Tibial nerve (tissue), 4 donors: ENCODE data around the gene COL27A1.

ENCODE experiments used
- EP300 ChIP-seq, 2 donors: sonication (generic); formaldehyde crosslinking; IDR thresholded peaks; one replicate each; pipeline ENCODE4 v1.6.1; 2017; ENCODE audit warnings: antibody characterized with exemption in 2 of 2, mild to moderate bottlenecking in 1 of 2
- TF ChIP-seq, protein P1 (sequence below), 5 experiments: fragments of 200-600 bp in 3 of 5; fragments of 450-650 bp in 2 of 5; sonication (generic) in 3 of 5; IDR thresholded peaks; one replicate each; pipeline ENCODE4 v1.5.1; 2016 to 2019; ENCODE audit warnings: antibody characterized with exemption in 5 of 5, mild to moderate bottlenecking in 3 of 5, moderate library complexity in 2 of 5

- TF ChIP-seq, protein P1, sequence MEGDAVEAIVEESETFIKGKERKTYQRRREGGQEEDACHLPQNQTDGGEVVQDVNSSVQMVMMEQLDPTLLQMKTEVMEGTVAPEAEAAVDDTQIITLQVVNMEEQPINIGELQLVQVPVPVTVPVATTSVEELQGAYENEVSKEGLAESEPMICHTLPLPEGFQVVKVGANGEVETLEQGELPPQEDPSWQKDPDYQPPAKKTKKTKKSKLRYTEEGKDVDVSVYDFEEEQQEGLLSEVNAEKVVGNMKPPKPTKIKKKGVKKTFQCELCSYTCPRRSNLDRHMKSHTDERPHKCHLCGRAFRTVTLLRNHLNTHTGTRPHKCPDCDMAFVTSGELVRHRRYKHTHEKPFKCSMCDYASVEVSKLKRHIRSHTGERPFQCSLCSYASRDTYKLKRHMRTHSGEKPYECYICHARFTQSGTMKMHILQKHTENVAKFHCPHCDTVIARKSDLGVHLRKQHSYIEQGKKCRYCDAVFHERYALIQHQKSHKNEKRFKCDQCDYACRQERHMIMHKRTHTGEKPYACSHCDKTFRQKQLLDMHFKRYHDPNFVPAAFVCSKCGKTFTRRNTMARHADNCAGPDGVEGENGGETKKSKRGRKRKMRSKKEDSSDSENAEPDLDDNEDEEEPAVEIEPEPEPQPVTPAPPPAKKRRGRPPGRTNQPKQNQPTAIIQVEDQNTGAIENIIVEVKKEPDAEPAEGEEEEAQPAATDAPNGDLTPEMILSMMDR (IDR thresholded peaks at IDR 0.05), result no peak
- no peak for TF ChIP-seq EP300 (IDR thresholded peaks at IDR 0.05)
These were observed 147.4 kb downstream of the COL27A1 start for GRCh38 chr9:114302727-114303126.
